Keratinocyte (primary cell): ENCODE measurements around the gene DVL1. TPM values are rescaled to one million over a fixed set of nuclear protein-coding genes. Genes with fewer than 3 reads are reported as not detected.

Experiments
- DNase-seq: peaks from one replicate; pipeline ENCODE4 v3.0.0-alpha.2; 2011; ENCODE audit warnings: low read depth, missing footprints, low spot score
- FAIRE-seq: peaks from 2 replicates; lab custom pipeline; 2011; peaks lifted over from hg19 to GRCh38; lab: Jason Lieb, UNC
- H2AFZ ChIP-seq: 2 replicates; pipeline ENCODE4 v1.6.0; 2012; ENCODE audit warnings: low read length, control low read depth, inconsistent platforms; ENCODE audit not compliant: control insufficient read depth
- H3K27ac ChIP-seq: 2 replicates; pipeline ENCODE4 v1.5.1; 2011; ENCODE audit warnings: low read length; ENCODE audit not compliant: control insufficient read depth, insufficient read depth
- H3K27me3 ChIP-seq: 3 replicates; pipeline ENCODE4 v1.6.0; 2011; ENCODE audit warnings: low read length; ENCODE audit not compliant: control insufficient read depth, insufficient read depth; ENCODE audit errors: extremely low read depth
- H3K36me3 ChIP-seq, 2 experiments: 2 replicates in 1 of 2; 3 replicates in 1 of 2; pipeline ENCODE4 v1.5.1; 2011; ENCODE audit warnings: low read length in 2 of 2, mild to moderate bottlenecking in 1 of 2; ENCODE audit not compliant: control insufficient read depth in 2 of 2, insufficient read depth in 2 of 2; ENCODE audit errors: extremely low read depth in 1 of 2
- H3K4me1 ChIP-seq: 3 replicates; pipeline ENCODE4 v1.5.1; 2011; ENCODE audit warnings: low read length; ENCODE audit not compliant: control insufficient read depth, insufficient read depth; ENCODE audit errors: extremely low read depth
- H3K4me2 ChIP-seq: 3 replicates; pipeline ENCODE4 v1.6.0; 2011; ENCODE audit warnings: low read depth, low read length; ENCODE audit not compliant: control insufficient read depth, insufficient read depth; ENCODE audit errors: extremely low read depth
- H3K4me3 ChIP-seq, 3 experiments: fragments of 200-600 bp in 1 of 3; sonication (generic) in 1 of 3; 2 replicates in 2 of 3; 3 replicates in 1 of 3; pipeline ENCODE4 v1.5.1; 2011 to 2016; ENCODE audit warnings: low read length in 3 of 3, mild to moderate bottlenecking in 3 of 3, control low read depth in 2 of 3, inconsistent platforms in 1 of 3, low read depth in 1 of 3, mixed read lengths in 1 of 3, mixed run types in 1 of 3, moderate library complexity in 1 of 3; ENCODE audit not compliant: control insufficient read depth in 2 of 3, insufficient read depth in 2 of 3; ENCODE audit errors: extremely low read depth in 1 of 3
- H3K79me2 ChIP-seq: 2 replicates; pipeline ENCODE4 v1.6.0; 2012; ENCODE audit warnings: low read length; ENCODE audit not compliant: control insufficient read depth, insufficient read depth
- H3K9ac ChIP-seq: 3 replicates; pipeline ENCODE4 v1.6.0; 2011; ENCODE audit warnings: low read length; ENCODE audit not compliant: control insufficient read depth, insufficient read depth; ENCODE audit errors: extremely low read depth
- H3K9me1 ChIP-seq: 3 replicates; pipeline ENCODE4 v1.6.0; 2011; ENCODE audit warnings: low read length; ENCODE audit not compliant: control insufficient read depth, insufficient read depth; ENCODE audit errors: extremely low read depth
- H3K9me3 ChIP-seq: 2 replicates; pipeline ENCODE4 v1.5.1; 2012; ENCODE audit warnings: low read depth, low read length; ENCODE audit not compliant: control insufficient read depth
- H4K20me1 ChIP-seq: 3 replicates; pipeline ENCODE4 v1.6.0; 2011; ENCODE audit warnings: low read length; ENCODE audit not compliant: control insufficient read depth, insufficient read depth; ENCODE audit errors: extremely low read depth
- EZH2 ChIP-seq: IDR thresholded peaks from one replicate; pipeline ENCODE4 v1.6.1; 2012; ENCODE audit warnings: inconsistent platforms, mild to moderate bottlenecking, low read length, moderate library complexity
- dilution Hi-C: fragments of 300-500 bp; cut with MboI; formaldehyde crosslinking; loops from one replicate; pipeline ENCODE4 v1.7.0; 2020; ENCODE audit warnings: low sequenced_read_pairs; ENCODE audit not compliant: extremely low pct_ligation_motif_present
- polyA plus RNA-seq, 5 experiments: library from polyadenylated mRNA; depleted of rRNA in 3 of 5; stranded (reverse) in 3 of 5; stranded (forward) in 1 of 5; unstranded in 1 of 5; fragments of >200 nt; gene quantifications; 1 replicate in 1 of 5; 2 replicates in 3 of 5; 3 replicates in 1 of 5; pipeline versions ENCODE4 v1.2.1 to v1.2.3, GENCODE V29; 2011 to 2012; ENCODE audit warnings: missing spikeins in 2 of 5, low read depth in 1 of 5, low replicate concordance in 1 of 5
- TF ChIP-seq, protein P1 (sequence below), 3 experiments: IDR thresholded peaks in 1 of 3; conservative IDR thresholded peaks in 1 of 3; optimal IDR thresholded peaks in 1 of 3; 2 replicates in 2 of 3; 3 replicates in 1 of 3; pipeline versions ENCODE3 to v1.5.1; 2011; ENCODE audit warnings: low read length in 3 of 3, mild to moderate bottlenecking in 3 of 3, moderate library complexity in 2 of 3, control low read depth in 1 of 3, inconsistent platforms in 1 of 3; ENCODE audit not compliant: insufficient read depth in 2 of 3; ENCODE audit errors: extremely low read depth in 1 of 3

The DVL1 gene
- polyA plus RNA-seq, 1 donor (not counting 4 experiments of a cell fraction or from before 2014, with no cell fraction given), result 31.6 TPM

- H3K9ac ChIP-seq, result no peak overlapping the region
- H3K4me2 ChIP-seq, result no peak overlapping the region
- no peak overlapping the region for H3K4me3 ChIP-seq
- H3K9me1 ChIP-seq, result no peaks in the 10 kb centered on the region
- H4K20me1 ChIP-seq, result peaks cover 3% of the 10 kb centered on the region
- H3K27ac ChIP-seq, result no peak overlapping the region
- TF ChIP-seq EZH2, result no peak
- TF ChIP-seq, protein P1, sequence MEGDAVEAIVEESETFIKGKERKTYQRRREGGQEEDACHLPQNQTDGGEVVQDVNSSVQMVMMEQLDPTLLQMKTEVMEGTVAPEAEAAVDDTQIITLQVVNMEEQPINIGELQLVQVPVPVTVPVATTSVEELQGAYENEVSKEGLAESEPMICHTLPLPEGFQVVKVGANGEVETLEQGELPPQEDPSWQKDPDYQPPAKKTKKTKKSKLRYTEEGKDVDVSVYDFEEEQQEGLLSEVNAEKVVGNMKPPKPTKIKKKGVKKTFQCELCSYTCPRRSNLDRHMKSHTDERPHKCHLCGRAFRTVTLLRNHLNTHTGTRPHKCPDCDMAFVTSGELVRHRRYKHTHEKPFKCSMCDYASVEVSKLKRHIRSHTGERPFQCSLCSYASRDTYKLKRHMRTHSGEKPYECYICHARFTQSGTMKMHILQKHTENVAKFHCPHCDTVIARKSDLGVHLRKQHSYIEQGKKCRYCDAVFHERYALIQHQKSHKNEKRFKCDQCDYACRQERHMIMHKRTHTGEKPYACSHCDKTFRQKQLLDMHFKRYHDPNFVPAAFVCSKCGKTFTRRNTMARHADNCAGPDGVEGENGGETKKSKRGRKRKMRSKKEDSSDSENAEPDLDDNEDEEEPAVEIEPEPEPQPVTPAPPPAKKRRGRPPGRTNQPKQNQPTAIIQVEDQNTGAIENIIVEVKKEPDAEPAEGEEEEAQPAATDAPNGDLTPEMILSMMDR (optimal IDR thresholded peaks at IDR 0.05 in 1 of 3, IDR thresholded peaks at IDR 0.05 in 1 of 3, conservative IDR thresholded peaks at IDR 0.05 in 1 of 3; ENCODE audit: extremely low read depth in 1 of 3, insufficient read depth in 2 of 3, low read length in 3 of 3), result no peak
- H3K36me3 ChIP-seq, result peaks cover 9 to 12% of the 10 kb centered on the region in 2 experiments
- DNase-seq, result no peak
- H3K9me3 ChIP-seq, result peaks cover 4% of the 10 kb centered on the region
- dilution Hi-C loops, result no loop called here
- H3K79me2 ChIP-seq, result peaks cover 44% of the 10 kb centered on the region
- H2AFZ ChIP-seq, result no peak overlapping the region
- FAIRE-seq, result no peak
- peaks cover 29% of the 10 kb centered on the region for H3K4me1 ChIP-seq
- H3K27me3 ChIP-seq, result peaks cover 8% of the 10 kb centered on the region
Measured at GRCh38 chr1:1327291-1327690, 21.9 kb downstream of the DVL1 start.

DNA sequence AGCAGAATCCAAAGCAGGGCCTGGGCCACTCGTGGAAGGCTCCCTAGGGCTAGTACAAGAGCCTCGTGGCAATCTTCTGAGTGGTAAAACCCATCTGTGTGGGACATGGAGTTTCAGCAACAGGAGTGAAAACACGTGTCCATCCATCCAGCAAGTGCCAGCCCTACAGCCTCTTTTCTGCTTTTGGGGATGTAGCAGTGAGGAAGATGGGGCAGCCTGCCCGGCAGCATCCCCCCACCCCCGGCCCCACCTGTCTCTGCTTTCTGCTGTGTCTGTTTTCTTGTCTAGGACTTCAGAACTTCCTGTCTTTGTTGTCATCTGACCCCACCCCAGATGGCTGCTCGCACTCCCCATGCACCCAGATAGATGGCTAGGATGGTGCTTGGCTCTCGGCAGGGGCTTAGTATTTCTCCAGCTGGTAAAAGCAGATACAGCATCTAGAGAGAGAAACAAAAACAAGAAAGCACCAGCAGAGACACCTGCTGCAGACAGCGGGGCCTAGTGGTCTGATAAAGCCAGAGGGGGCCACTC, 23.1 kb downstream of the DVL1 start:
- DNase-seq (no peak), FAIRE-seq (no peak)
- TF ChIP-seq, protein P1 (optimal IDR thresholded peaks at IDR 0.05 in 1 of 3, IDR thresholded peaks at IDR 0.05 in 1 of 3, conservative IDR thresholded peaks at IDR 0.05 in 1 of 3; ENCODE audit: extremely low read depth in 1 of 3, insufficient read depth in 2 of 3, low read length in 3 of 3), result no peak
- no peak for TF ChIP-seq EZH2
- H3K4me3 ChIP-seq, result peak overlapping the region; percentile 71 to 100 (median 86)
- no peak overlapping the region for H2AFZ ChIP-seq
- no peaks in the 10 kb centered on the region for H3K9me1 ChIP-seq
- H3K9ac ChIP-seq, result peak overlapping the region; percentile 80
- H3K36me3 ChIP-seq, result peaks cover 9 to 16% of the 10 kb centered on the region in 2 experiments
- peaks cover 55% of the 10 kb centered on the region for H3K79me2 ChIP-seq
- H4K20me1 ChIP-seq, result no peaks in the 10 kb centered on the region
- H3K9me3 ChIP-seq, result peaks cover 4% of the 10 kb centered on the region
- peak overlapping the region; percentile 9 for H3K27ac ChIP-seq
- H3K27me3 ChIP-seq, result peaks cover under 1% of the 10 kb centered on the region
- peak overlapping the region; percentile 96 for H3K4me2 ChIP-seq
- dilution Hi-C loops, result no loop called here
- peaks cover 19% of the 10 kb centered on the region for H3K4me1 ChIP-seq
